Fibroblast of the aortic adventitia (primary cell): ENCODE data around the gene LPCAT3. TPM values are rescaled to one million over a fixed set of nuclear protein-coding genes. Genes with fewer than 3 reads are reported as not detected.

ENCODE experiments used
- DNase-seq: peaks from one replicate; pipeline ENCODE4 v3.0.0-alpha.2; 2010; ENCODE audit warnings: low read depth
- H3K4me3 ChIP-seq: 2 replicates; pipeline ENCODE4 v1.5.1; 2011; ENCODE audit warnings: low read depth, mild to moderate bottlenecking, control low read depth, low read length, moderate library complexity
- total RNA-seq: library from RNA; depleted of rRNA; stranded (reverse); fragments of >200 nt; gene quantifications from 2 replicates; pipeline ENCODE4 v1.2.3, GENCODE V29; 2012; ENCODE audit warnings: low replicate concordance
- TF ChIP-seq, protein P1 (sequence below): IDR thresholded peaks from 2 replicates; pipeline ENCODE4 v1.5.1; 2011; ENCODE audit warnings: mild to moderate bottlenecking, low read length, control low read depth, inconsistent platforms; ENCODE audit not compliant: insufficient read depth

Gene LPCAT3
- total RNA-seq, 1 donor, result 10.6 TPM

DNA sequence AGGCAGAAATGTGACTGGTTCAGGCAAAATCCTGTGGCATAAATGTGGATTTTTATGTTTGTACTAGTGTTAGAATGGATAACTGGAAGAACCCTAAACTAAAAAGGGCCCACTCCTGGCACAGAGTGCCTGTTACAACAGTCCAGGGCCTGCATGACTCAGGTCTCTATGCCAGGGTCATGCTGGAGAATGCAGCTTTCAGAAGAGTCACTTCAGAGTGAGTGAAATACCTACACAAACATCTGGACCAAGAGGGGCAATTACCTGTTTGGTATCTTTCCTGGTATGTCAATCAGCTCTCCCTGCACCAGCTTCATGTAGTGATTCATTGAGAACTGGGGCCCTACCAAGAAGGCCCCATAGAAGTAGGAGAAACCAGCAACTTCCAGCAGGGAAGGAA, 37.5 kb downstream of the LPCAT3 start:
- H3K4me3 ChIP-seq, result no peak overlapping the region
- DNase-seq, result no peak
- TF ChIP-seq, protein P1, sequence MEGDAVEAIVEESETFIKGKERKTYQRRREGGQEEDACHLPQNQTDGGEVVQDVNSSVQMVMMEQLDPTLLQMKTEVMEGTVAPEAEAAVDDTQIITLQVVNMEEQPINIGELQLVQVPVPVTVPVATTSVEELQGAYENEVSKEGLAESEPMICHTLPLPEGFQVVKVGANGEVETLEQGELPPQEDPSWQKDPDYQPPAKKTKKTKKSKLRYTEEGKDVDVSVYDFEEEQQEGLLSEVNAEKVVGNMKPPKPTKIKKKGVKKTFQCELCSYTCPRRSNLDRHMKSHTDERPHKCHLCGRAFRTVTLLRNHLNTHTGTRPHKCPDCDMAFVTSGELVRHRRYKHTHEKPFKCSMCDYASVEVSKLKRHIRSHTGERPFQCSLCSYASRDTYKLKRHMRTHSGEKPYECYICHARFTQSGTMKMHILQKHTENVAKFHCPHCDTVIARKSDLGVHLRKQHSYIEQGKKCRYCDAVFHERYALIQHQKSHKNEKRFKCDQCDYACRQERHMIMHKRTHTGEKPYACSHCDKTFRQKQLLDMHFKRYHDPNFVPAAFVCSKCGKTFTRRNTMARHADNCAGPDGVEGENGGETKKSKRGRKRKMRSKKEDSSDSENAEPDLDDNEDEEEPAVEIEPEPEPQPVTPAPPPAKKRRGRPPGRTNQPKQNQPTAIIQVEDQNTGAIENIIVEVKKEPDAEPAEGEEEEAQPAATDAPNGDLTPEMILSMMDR, result no peak

DNA sequence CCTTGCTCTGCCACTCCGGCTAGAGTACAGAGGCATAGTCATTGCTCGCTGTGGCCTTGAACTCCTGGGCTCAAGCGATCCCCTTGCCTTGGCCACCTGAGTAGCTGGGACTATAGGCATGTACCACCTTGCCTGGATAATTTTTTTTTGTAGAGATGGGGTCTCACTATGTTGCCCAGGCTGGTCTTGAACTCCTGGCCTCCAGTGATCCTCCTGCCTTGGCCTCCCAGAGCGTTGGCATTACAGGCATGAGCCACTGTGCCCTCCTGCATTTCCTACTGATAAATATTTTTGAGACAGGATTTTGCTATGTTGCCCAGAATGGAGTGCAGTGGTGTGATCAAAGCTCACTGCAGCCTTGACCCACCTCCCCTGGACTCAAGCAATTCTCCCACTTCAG, 38.2 kb downstream of the LPCAT3 start:
- TF ChIP-seq, protein P1, result no peak
- no peak for DNase-seq
- H3K4me3 ChIP-seq, result no peak overlapping the region

DNA sequence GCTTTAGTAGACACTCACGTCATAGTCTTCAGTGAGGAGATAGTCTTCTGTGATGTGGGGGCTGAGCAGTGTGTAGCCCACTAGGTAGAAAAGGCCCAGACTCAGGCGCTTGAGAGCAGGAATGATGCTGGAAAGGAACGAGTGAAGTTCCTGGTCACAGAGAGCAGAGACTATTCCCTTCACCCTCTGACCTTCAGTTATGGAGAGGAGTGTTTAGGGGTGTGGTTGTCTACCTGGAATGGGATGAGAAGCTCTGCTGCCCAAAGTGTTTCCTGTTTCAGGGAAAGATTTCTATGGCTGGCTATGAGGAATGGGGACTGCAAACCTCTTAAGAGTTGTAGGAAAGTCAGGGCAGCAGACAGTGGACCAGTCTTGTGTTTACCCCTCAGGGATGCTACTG, 38.8 kb downstream of the LPCAT3 start:
- no peak overlapping the region for H3K4me3 ChIP-seq
- DNase-seq, result no peak
- TF ChIP-seq, protein P1, result no peak

DNA sequence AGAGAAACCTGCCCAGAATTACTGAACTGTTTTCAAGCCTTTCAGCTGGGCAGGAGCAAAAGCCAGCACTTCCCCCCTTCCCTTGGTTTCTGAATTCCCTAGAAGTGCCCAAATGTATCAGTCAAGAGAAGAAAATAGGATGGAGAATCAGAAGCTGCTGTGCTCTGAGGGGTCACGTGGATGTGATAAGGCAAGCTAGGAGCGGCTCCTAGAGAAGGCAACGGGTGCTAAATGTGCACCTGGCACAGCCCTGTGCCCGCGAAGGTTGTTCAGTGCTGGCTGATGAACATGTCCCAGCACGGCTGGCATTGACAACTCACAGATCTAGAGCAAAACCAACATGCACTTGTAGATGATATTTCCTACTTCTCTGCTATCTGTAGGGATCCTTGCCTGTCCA, 39.3 kb downstream of the LPCAT3 start:
- TF ChIP-seq, protein P1, result no peak
- no peak overlapping the region for H3K4me3 ChIP-seq

DNA sequence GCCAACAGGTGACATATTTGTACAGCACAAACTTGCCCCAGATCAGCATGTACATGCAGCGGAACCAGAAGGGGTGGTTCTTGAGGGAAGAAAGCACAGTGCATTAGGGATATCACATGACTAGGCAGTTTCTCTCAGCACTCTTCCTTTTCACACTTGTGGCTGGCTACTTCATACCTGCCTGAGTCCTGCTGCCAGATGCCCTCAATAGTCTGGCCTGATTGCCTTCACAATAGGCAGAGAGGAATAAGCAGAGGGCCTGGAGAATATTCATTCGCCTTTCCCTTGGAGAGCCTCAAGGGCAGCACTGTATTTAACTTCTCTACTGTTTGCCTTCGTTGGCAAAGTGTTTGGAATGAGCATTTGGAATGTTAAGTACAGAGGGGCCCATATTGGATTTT, 39.7 kb downstream of the LPCAT3 start:
- TF ChIP-seq, protein P1, result no peak
- DNase-seq, result no peak
- no peak overlapping the region for H3K4me3 ChIP-seq

More for the DNA sequence above, 39.3 kb downstream of the LPCAT3 start:
- DNase-seq, result no peak

DNA sequence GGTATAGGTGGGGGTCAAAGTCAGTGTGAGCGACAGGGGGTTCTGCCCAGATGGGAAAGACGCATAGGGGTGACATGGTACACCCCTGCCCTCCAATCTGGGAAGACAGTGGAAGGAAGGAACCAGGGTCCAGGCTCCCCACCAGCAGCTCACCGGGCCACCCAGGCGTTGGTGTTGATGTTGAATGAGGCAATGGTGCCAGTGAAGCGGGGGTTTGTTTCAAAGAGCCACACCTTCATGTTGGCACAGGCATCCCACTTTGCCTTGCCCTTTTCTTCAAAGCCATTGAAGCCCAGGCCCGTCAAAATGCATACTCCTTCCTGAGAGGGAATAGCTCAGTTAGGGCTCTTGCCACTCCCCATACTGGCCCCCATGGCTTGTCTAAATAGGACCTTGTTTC, 40.1 kb downstream of the LPCAT3 start:
- no peak overlapping the region for H3K4me3 ChIP-seq
- DNase-seq, result no peak
- TF ChIP-seq, protein P1, result no peak

DNA sequence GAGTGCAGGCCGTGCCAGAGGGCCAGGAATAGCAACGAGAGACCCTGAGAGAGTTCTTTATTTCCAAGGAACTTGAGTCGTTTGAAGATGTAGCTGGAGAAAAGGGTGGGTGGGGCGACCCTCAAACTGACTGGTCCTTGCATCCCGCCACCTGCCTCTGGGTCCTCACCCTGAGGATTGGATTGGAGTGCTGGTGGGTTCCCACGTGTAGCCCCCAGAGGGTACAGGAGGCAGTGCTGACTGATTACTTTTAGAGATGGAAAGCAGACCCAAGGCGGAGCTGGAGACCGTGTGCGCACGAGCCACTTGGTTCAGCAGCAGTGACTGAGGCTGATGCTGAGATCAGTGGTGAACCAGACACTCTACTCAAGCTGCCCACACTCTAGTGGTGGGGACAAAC, 40.6 kb downstream of the LPCAT3 start:
- TF ChIP-seq, protein P1, result no peak
- no peak for DNase-seq
- no peak overlapping the region for H3K4me3 ChIP-seq
